GM19397 (cell line): ENCODE measurements around the gene GABRA6.
"Not testable (repeated sequence)": the region's sequence is repeated elsewhere in the genome, so short reads cannot be mapped to it uniquely, and the experiment has no call there.

ENCODE experiments used
- ATAC-seq: cut with Tn5 transposase; IDR thresholded peaks from one replicate; pipeline ENCODE4 v1.9.1; 2021; ENCODE audit warnings: mild to moderate bottlenecking, moderate library complexity; ENCODE audit not compliant: unreplicated experiment

The GABRA6 gene

DNA sequence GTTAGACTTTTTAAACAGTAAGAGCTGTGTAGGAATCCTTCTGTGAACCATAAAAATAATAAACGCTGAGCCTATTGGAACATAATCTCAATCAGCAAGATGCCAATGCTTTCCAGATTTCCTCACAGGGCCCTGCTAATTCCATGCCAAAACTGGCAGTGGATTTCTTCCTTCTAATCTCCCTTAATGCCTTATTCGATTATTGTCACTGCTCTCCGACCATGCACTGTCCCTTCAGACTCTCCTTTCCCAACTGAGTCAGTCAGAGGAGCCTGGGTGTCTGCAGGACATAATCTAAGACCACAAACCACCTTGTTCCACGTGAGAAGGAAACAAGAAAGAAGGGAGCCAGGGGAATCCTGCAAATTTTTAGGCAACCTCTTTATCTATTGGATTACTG, at the start of gene GABRA6:
TSS of gene GABRA6 (plus strand) at position 261 of the 400 bp plus-strand sequence. CDS start 269 bp downstream, outside the sequence.
- ATAC-seq, result no peak

DNA sequence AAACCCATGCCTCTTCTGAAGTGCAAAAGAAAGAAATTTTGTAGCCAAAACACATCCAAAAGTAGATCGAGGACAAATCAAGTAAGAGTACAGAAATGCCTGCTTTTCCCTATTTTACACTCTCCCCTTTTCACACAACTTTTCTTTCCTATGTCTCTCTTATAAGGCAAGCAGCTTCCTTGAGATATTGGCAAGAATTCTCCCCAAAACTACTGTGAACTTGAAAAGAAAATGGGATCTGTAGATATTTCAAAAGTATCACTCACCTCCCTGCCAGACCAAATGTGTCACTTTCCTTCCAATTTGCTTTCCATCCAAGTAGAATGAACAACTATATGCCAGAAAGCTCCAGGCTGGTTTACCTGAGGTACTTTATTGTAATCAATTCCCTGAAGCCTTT, 47.9 kb upstream of the GABRA6 start:
- ATAC-seq, result no peak

DNA sequence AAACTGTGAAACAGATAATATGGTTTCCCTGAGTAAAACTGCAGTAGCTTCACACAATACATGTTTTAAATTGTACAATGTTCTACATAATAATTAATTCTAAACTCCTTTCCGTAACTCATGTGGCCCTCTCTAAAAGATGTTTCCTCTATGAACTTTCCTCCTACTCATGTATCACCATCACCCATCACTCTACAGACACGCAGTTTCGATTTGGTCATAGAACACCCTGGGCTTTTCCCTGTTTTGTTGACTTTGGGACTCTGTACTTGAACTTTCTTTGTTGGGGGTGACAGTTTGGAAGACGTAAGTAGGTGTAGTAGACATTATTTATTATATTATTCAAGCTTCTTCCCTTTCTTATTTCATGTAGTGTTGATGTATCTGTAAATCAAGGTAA, 44.1 kb upstream of the GABRA6 start:
- ATAC-seq, result no peak

DNA sequence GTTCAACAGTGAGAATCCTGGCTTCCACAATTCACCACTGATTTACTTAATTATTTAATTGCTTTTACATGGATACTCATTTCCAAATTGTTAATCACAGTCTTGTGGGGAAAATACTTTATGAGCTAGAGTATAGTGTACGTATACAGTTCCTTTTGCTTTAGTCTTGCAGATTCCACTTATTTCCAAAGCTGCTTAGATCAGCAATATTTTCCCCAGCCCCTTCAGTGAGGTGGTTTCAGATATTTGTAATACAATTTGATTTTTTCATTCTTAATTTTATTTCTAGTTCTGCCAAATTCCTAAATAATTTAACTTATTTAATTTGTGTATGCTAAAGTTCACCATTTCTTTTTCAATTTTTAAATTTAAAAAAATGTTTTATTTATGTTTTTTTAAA, 40.3 kb upstream of the GABRA6 start:
- ATAC-seq, result no peak

DNA sequence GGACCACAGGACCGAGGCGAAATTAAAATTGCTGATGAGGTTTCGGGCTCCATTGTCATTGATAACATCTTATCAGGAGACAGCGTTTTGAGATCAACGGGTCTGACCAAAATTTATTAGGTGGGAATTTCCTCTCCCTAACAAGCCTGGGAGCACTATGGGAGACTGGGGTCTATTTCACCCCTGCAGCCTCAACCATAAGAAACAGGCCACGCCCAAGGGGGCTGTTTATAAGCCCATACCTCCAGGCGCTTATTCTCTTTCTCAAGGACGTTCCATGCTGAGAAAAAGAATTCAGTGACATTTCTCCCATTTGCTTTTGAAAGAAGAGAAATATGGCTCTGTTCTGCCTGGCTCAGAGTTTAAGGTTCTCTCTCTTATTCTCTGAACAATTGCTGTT, 33.6 kb upstream of the GABRA6 start:
- ATAC-seq, result not testable (repeated sequence)

DNA sequence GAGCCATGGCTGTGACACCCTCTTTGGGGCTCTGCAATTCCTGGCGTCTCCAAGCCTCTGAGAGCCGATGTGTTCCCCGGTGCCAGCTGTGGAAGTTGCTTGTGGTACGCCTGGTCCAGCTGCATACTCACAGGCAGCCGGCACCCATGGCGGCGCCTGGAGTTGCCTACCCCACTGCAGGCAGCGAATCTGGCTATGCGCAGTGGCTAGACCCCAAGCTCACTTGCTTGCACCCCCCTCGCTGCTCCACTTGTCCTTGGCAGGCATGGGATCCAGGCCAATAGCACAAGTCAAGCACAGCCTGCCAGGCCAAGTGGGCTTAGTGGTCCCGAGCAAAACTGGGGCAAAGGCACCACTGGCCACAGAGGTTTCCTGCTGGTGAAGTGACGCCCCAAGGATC, 24.7 kb upstream of the GABRA6 start:
- no peak for ATAC-seq

DNA sequence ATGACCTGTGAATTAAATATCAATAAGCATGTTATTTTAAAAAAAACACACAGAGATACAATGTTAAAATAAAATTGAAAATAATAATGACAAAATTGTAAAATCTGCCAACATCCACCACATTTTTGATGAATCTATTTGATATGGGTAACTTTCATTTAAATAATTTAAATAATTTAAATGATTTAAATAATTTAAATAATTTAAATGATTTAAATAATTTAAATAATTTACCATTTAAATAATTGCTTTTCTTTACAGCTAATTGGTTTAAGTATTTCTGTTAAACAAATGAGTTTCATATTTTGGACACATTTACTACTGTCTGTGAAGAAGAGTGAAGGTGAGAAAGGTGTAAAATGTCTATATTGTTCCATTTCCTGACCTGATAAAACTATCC, 22.1 kb upstream of the GABRA6 start:
- ATAC-seq, result no peak

DNA sequence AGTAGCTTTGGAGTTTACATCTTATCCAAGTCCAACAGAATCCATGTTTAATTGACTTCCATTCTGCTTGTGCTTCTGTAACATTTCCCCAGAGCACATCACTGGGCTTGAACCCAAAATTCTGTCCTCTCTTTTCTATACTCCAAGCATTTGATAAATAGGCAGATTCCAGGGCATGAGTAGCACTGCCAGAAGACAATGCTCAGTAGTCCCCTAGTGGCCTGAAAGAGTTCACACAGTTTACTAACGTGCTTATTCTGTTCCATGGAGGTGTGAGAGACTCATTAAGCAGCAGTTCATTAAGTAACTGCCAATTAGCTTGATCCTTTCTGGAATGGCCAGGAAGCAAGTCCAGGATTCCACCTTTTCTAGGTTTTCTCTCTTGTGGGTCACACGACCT, 9.4 kb upstream of the GABRA6 start:
- ATAC-seq, result peak; percentile 63

DNA sequence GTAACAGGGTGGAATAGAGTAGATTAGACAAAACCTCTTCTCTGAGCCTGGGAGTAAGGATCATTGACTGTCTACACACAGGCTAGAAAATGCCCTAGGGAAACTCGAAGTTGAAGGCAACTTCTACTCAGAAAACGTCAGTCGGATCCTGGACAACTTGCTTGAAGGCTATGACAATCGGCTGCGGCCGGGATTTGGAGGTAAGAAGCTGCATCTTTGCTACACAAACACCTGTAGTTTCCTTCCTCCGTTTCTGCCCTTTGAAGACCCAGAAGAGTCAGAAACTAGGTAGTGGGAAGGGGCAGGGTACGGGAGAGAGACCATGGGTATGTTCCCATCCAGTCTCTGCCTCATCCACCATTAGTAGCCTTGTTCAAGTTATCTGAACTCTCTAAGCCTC, 628 bp downstream of the GABRA6 start:
- no peak for ATAC-seq

DNA sequence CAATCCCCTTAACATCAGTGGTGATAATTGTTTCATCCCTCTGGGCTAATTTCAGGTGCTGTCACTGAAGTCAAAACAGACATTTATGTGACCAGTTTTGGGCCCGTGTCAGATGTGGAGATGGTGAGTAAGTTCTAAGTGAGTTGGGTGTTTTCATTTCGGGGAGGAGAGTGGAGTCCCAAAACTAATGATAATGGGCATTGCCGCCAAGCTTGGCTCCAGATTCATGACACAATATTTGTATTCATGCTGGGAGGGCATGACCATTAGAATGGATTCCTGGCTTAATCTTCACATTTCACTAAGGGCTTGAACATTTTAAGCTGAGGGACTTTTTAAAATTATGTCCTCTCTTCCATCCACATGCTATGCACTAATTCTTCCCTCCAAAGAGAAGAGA, 1.4 kb downstream of the GABRA6 start:
- ATAC-seq, result no peak

DNA sequence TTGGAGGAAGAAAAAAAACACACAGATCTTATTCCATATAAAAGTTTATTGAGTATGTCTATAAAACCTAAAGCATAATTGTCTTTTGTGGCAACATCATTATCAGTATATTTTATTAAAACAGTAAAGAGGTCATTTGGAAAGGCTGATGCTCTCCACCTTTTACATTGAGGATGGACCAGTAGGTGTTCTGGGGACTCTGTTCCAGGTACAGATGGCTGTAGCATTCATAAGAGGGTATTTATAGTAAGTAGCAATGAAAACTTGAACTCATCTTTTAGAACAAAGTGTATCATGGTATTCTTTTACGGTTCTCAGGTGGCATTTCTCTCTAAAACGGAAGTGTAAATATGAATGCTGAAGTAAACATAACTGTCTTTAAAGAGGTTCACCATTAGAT, 1.8 kb downstream of the GABRA6 start:
- no peak for ATAC-seq

DNA sequence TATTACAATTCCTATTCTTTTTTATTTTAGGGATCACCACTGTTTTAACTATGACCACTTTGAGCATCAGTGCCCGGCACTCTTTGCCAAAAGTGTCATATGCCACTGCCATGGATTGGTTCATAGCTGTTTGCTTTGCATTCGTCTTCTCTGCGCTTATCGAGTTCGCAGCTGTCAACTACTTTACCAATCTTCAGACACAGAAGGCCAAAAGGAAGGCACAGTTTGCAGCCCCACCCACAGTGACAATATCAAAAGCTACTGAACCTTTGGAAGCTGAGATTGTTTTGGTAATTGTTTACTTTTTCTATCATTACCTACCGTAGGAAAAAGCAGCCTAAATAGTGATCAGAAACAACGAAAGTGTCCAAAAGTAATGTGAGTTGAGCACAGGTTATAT, 6.4 kb downstream of the GABRA6 start:
- no peak for ATAC-seq

DNA sequence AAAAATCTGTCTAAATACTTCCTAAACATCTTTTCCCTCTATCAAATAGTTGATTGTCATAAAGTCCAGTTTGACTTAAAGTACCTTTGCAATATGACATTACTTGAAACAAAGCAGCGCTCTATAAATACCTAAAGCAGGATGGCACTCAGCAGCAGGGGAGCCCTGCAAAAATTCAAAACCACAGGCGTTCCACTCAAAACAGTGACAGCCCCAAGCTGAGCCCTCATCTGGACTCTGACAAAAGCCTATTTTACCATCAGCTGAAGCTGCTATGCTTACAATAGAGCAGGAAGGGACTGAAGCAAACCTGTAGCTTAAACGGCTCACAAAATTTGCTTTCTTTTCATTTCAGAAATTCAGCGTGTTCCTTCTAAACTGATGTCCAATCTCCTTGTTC, 11.5 kb downstream of the GABRA6 start:
- ATAC-seq, result no peak

DNA sequence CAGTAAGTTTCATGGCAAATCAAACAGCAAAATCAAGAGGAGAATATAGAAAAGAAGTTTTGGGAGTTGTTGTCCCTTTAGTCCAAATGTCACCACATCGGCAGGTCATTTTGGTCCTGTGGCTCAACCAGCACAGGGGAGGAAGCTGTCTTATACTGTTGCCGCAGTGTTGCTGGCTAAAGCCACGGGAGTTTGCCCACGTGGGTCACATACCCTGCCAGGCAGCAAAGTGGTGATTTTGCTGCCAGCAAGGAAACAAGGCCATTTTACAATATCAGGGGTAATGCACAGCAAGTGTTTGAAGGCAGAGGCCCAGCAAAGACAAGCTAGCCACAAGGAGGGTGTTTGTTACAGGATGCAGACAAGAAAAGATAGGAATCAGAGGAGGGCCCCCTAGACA, 14.5 kb downstream of the GABRA6 start:
- ATAC-seq, result no peak

DNA sequence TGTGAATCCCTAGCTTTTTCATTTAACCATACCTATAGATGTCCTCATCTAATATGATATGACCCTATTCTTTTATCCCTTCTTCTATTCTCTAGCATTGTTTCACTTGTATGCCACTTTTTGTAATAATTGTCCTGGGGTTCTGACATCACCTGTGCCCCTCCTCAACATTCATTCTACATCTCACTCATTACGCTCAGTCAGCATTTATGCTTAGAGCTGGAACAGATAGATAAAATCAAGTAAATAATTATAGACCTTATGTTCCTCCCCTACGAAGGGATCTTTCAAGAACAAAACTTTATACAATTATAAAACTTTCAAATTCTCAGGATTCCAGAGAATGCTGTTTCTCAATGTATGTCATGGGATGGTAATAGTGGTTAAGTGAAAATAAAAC, 18.0 kb downstream of the GABRA6 start:
- no peak for ATAC-seq

DNA sequence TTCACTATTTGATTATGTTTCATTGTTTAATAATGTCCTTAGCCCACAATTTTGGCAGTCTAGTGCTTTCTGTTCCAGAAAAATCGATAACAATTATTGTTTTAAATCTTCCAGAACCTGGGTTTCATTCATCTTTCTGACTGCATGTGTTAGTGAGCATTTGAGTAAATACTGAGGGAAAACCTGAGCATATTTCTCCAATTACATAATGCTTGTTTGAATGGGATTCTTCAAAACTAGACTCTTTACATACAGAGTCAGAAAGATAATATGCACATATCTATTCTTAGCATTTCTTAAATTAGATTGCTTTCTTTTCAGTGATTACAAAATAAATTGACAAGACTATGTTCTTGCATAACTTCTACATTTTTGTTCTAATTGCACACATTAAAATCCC, 21.9 kb downstream of the GABRA6 start:
- ATAC-seq, result no peak

DNA sequence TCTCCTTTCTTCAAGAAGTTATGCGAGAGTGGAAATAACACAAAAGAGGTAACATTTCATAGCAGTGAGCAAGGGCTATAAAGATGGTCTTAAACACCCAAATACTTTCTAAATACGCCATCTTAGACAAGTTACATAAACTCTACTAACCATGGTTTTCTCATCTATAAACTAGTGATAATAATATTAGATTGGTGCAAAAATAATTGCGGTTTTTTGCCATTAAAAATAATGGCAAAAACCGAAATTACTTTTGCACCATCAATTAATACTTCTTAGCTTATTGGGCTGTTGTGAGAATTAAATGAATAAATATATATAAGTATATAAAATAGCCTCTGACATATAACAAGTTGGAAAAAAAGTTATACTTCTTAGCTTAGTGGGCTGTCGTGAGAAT, 23.7 kb downstream of the GABRA6 start:
- ATAC-seq, result no peak

DNA sequence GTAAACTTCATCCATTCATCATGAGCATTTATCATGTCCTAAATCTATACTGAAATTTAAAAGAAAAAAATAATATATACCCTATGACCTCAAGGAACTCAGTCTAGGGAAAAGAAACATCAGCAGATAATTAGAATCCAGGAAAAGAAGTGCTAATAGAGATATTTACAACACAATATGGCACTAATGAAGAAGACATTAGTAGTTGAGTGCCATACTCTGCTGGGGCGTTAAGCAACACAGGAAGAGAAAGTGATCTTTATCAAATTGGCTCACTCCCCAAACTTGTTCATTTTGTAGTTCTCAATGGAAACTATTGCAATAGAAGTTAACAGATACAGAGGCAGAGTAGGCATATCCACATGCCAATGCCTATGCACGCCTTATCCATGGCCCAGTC, 27.5 kb downstream of the GABRA6 start:
- no peak for ATAC-seq

DNA sequence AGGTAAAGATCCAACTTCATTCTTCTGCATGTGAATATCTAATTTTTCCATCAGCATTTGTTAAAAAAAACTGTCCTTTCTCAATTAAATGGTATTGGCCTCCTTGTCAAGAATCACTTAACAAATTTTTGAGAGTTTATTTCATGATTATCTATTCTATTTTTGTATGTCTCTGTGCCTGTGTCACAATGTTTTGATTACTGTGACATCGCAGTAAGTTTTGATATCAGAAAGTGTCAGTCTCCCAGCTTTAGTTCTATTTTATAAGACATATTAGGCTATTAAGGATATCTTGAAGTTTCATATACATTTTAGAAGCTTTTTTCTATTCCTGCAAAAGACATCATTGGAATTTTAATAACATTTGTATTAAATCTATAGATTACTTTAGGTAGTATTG, 33.6 kb downstream of the GABRA6 start:
- ATAC-seq, result no peak

DNA sequence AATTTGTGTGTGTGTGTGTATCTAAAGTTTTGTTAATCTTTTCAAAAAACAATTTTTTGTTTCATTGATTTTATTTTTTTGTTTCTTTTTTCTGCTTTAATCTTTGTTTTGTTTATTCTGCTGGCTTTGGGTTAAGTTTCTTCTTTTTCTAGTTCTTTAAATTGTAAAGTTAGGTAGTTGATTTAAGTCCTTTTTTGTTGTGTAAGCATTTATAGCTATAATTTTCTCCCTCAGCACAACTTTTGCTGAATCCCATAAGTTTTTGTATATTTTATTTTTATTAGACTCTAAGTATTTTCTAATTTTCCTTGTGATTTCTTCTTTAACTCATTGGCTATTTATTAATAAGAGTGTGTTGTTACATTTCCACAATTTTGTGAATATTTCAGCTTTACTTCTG, 34.9 kb downstream of the GABRA6 start:
- no peak for ATAC-seq

DNA sequence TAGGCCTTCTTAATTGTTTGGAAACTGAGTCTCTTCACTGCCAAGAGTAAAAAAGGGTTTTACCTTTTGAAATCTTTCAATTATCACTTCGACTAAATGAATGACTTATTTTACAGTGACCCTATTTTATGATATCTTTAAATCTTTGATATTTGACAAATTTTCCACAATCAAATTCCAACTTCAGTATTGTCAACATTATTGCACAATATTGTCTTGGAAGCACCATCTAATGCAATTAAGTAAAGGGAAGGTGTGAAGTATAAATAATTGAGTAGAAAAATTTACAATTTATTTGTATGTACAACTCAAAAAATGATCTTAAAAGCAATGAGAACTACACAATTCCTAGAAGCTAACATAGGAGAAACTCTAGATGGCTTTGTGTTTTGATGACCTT, 49.2 kb downstream of the GABRA6 start:
- no peak for ATAC-seq

DNA sequence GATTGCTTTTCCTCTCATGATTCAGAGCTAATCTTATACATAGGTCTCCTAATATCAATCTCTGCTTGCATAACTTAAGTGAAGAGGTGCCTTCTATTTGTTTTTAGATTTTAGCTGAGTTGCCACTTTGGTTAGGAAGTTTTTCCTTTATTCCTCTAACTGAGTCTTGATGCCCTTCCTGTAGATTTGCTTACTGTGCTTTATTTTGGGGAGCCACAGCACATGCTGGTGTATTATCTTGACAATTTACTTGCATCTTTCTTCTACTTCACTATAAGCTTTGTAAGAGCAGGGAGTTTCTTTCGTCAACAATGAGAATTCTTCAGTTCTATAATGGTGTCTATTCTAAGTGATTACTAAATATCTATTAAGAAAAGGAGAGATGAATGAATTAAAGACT, 54.9 kb downstream of the GABRA6 start:
- ATAC-seq, result no peak

DNA sequence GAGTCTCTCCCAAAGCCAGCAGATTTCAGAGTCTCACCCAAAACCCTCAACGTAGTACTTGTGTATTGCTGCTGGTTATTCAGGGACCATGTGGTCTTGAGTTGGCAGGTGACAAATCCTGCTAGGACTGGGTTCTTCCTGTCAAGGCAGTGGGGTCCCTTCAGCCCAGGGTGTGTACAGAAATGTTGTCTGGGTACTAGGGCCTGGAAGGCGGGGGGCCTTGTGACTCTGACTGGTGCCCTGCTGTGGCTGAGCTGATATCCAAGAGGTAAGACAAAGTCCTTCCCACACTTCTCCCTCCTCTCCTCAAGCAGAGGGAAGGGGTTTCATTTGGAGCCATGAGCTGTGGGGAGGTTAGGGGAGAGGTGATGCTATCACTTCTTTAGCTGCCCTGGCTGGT, 58.8 kb downstream of the GABRA6 start:
- ATAC-seq, result no peak

DNA sequence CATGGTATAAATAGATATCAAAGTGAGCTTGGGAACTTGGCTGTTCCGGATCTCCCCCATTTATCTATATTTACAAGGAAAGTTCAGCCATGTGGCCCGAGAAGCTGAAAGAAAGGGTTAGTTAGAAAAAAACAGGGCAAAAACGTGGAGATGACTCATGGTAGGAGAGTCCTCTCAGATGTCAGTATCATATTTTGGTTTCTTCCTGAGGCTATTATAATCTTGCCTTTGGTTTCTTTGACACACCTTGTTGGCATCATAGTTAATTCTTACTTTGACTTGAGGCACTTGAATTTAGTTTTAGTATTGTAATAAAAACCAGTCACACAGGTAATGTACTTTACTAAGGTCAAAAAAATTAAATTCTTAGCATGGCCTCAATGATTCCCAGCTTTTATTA, 59.9 kb downstream of the GABRA6 start:
- ATAC-seq, result no peak
